ENCODE results near the gene NDE1.

DNA sequence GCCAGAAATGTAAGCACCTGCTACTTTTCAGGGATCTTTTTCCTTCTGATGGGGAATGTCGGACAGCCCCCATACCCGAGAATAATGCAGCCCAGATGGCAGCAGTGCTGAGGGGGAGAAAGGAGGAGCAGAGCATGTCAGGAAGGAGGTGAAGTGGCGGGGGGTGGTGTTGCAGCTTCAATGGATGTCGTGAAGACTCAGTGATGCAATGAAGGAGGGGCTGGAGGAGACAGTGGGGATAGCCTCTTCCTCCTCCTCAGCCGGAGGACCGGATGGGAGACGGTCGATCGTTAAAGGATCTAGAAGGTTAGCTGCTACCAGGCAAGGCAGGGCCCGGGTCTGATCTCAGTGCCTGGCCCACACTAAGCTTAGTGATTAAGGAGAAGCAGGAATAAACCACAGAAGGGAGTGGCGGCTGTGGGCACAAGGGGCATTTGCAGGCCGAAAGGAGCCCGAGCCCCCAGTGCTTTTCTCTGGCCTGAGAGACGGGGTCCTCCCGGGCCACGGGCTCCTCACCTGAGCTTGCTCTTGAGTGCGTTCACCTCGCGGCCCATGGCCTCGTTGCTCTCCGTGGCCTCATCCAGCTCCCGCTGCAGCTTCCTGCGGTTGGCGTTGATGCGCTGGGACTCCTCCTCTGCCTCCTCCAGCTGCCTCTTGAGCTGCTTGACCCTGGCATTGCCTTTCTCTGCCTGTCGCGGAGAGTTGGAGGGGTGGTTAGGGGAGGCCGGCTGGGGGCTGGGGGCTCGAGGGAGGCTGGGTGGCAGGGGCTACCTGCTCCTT lies 64.5 kb downstream of the NDE1 start:
- TF ChIP-seq, protein P1, sequence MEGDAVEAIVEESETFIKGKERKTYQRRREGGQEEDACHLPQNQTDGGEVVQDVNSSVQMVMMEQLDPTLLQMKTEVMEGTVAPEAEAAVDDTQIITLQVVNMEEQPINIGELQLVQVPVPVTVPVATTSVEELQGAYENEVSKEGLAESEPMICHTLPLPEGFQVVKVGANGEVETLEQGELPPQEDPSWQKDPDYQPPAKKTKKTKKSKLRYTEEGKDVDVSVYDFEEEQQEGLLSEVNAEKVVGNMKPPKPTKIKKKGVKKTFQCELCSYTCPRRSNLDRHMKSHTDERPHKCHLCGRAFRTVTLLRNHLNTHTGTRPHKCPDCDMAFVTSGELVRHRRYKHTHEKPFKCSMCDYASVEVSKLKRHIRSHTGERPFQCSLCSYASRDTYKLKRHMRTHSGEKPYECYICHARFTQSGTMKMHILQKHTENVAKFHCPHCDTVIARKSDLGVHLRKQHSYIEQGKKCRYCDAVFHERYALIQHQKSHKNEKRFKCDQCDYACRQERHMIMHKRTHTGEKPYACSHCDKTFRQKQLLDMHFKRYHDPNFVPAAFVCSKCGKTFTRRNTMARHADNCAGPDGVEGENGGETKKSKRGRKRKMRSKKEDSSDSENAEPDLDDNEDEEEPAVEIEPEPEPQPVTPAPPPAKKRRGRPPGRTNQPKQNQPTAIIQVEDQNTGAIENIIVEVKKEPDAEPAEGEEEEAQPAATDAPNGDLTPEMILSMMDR (IDR thresholded peaks at IDR 0.05; ENCODE audit: low read depth, low read length, missing input control) = no peak
- TF ChIP-seq, protein P2, sequence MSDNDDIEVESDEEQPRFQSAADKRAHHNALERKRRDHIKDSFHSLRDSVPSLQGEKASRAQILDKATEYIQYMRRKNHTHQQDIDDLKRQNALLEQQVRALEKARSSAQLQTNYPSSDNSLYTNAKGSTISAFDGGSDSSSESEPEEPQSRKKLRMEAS (IDR thresholded peaks at IDR 0.05) = no peak
- TF ChIP-seq, protein P3, sequence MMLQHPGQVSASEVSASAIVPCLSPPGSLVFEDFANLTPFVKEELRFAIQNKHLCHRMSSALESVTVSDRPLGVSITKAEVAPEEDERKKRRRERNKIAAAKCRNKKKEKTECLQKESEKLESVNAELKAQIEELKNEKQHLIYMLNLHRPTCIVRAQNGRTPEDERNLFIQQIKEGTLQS (IDR thresholded peaks at IDR 0.05) = no peak
- TF ChIP-seq HNF4G (IDR thresholded peaks at IDR 0.05) (no peak), EGR1 (IDR thresholded peaks at IDR 0.05; ENCODE audit: low read depth in 2 of 2) (no peak), YY1 (IDR thresholded peaks at IDR 0.05) (no peak)
- TF ChIP-seq, protein P4, sequence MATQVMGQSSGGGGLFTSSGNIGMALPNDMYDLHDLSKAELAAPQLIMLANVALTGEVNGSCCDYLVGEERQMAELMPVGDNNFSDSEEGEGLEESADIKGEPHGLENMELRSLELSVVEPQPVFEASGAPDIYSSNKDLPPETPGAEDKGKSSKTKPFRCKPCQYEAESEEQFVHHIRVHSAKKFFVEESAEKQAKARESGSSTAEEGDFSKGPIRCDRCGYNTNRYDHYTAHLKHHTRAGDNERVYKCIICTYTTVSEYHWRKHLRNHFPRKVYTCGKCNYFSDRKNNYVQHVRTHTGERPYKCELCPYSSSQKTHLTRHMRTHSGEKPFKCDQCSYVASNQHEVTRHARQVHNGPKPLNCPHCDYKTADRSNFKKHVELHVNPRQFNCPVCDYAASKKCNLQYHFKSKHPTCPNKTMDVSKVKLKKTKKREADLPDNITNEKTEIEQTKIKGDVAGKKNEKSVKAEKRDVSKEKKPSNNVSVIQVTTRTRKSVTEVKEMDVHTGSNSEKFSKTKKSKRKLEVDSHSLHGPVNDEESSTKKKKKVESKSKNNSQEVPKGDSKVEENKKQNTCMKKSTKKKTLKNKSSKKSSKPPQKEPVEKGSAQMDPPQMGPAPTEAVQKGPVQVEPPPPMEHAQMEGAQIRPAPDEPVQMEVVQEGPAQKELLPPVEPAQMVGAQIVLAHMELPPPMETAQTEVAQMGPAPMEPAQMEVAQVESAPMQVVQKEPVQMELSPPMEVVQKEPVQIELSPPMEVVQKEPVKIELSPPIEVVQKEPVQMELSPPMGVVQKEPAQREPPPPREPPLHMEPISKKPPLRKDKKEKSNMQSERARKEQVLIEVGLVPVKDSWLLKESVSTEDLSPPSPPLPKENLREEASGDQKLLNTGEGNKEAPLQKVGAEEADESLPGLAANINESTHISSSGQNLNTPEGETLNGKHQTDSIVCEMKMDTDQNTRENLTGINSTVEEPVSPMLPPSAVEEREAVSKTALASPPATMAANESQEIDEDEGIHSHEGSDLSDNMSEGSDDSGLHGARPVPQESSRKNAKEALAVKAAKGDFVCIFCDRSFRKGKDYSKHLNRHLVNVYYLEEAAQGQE (IDR thresholded peaks at IDR 0.05) = no peak

All from liver (tissue), 3 donors.